GM21576 (cell line): ENCODE data around the gene DCAF8L2.
"Not testable (repeated sequence)": the region's sequence is repeated elsewhere in the genome, so short reads cannot be mapped to it uniquely, and the experiment has no call there.

Source experiments
- ATAC-seq: cut with Tn5 transposase; IDR thresholded peaks from one replicate; pipeline ENCODE4 v1.9.1; 2021; ENCODE audit warnings: mild to moderate bottlenecking, moderate library complexity; ENCODE audit not compliant: unreplicated experiment

Gene DCAF8L2

GRCh38 chrX:27675493-27675892, 85.3 kb downstream of the DCAF8L2 start:
- no peak for ATAC-seq

GRCh38 chrX:27679281-27679680, 89.1 kb downstream of the DCAF8L2 start:
- no peak for ATAC-seq

GRCh38 chrX:27680726-27681125, 90.6 kb downstream of the DCAF8L2 start:
- ATAC-seq, result no peak

- not testable (repeated sequence) for ATAC-seq
These were observed 93.5 kb downstream of the DCAF8L2 start for GRCh38 chrX:27683566-27684208.

GRCh38 chrX:27694667-27695066, 104.5 kb downstream of the DCAF8L2 start:
- ATAC-seq, result no peak

GRCh38 chrX:27706526-27706925, 116.4 kb downstream of the DCAF8L2 start:
- ATAC-seq, result no peak

- no peak for ATAC-seq
These were observed 125.5 kb downstream of the DCAF8L2 start for GRCh38 chrX:27715610-27716009.

GRCh38 chrX:27728291-27728690, 138.1 kb downstream of the DCAF8L2 start:
- ATAC-seq, result no peak

GRCh38 chrX:27731962-27732361, 141.8 kb downstream of the DCAF8L2 start:
- ATAC-seq, result no peak

GRCh38 chrX:27735914-27736313, 145.8 kb downstream of the DCAF8L2 start:
- ATAC-seq, result no peak

- no peak for ATAC-seq
These were observed 150.8 kb downstream of the DCAF8L2 start for GRCh38 chrX:27740933-27741332.

- not testable (repeated sequence) for ATAC-seq
These were observed 153.4 kb downstream of the DCAF8L2 start for GRCh38 chrX:27743521-27743920.

GRCh38 chrX:27746516-27746915, 156.4 kb downstream of the DCAF8L2 start:
- no peak for ATAC-seq

GRCh38 chrX:27750298-27750697, 160.2 kb downstream of the DCAF8L2 start:
- not testable (repeated sequence) for ATAC-seq

- no peak for ATAC-seq
These were observed 161.8 kb downstream of the DCAF8L2 start for GRCh38 chrX:27751976-27752375.

- no peak for ATAC-seq
These were observed 175.6 kb downstream of the DCAF8L2 start for GRCh38 chrX:27765718-27766117.

GRCh38 chrX:27767387-27767786, 177.2 kb downstream of the DCAF8L2 start:
- no peak for ATAC-seq

- no peak for ATAC-seq
These were observed 185.8 kb downstream of the DCAF8L2 start for GRCh38 chrX:27775984-27776383.

- ATAC-seq, result no peak
These were observed 206.6 kb downstream of the DCAF8L2 start for GRCh38 chrX:27796640-27797257.

GRCh38 chrX:27797575-27797974, 207.4 kb downstream of the DCAF8L2 start:
- ATAC-seq, result no peak
